Left lung (tissue), 10 donors: Measurements from ENCODE around the gene DACT3. TPM values are rescaled to one million over a fixed set of nuclear protein-coding genes. Genes with fewer than 3 reads are reported as not detected.

Experiments
- ATAC-seq: fragments of 200-7000 bp; cut with Tn5 transposase; one replicate; pipeline ENCODE4 v1.9.1; 2020; ENCODE audit warnings: moderate library complexity
- DNase-seq, 4 donors: peaks; one replicate each; pipeline ENCODE4 v3.0.0-alpha.2; 2013 to 2020
- H3K27ac ChIP-seq, 2 donors: fragments of 200-600 bp; sonication (generic) in 1 of 2; one replicate each; pipeline versions ENCODE4 v1.5.0 to v1.8.0; 2020 to 2021
- H3K27me3 ChIP-seq, 2 donors: fragments of 200-600 bp; sonication (generic) in 1 of 2; one replicate each; pipeline versions ENCODE4 v1.5.0 to v1.8.0; 2020 to 2021
- H3K36me3 ChIP-seq, 2 donors: fragments of 200-600 bp; sonication (generic) in 1 of 2; one replicate each; pipeline versions ENCODE4 v1.5.0 to v1.8.0; 2020 to 2021
- H3K4me1 ChIP-seq, 2 donors: fragments of 200-600 bp; one replicate each; pipeline ENCODE4 v1.8.0; 2021
- H3K4me3 ChIP-seq, 2 donors: fragments of 200-600 bp; sonication (generic) in 1 of 2; one replicate each; pipeline versions ENCODE4 v1.5.0 to v1.8.0; 2020 to 2021; ENCODE audit warnings: mild to moderate bottlenecking in 1 of 2
- H3K9me3 ChIP-seq, 2 donors: fragments of 200-600 bp; sonication (generic) in 1 of 2; one replicate each; pipeline versions ENCODE4 v1.5.0 to v1.8.0; 2020 to 2021
- intact Hi-C, 2 donors: fragments of 100-400 bp; cut with DNase I; formaldehyde crosslinking; loops; one replicate each; pipeline versions ENCODE4 v1.11.2 to v1.14.2; 2022
- polyA plus RNA-seq, 6 donors: library from polyadenylated mRNA; unstranded; fragments of 120-200 nt; gene quantifications; one replicate each; pipeline ENCODE4 v1.2.1, GENCODE V29; 2013; ENCODE audit not compliant: insufficient read length in 6 of 6
- total RNA-seq, 2 donors: library from RNA; stranded (reverse); fragmentation: NEBNext Ultra II Directional; extraction: Animal tissue kit (Norgen Biotek cat#: 25700); gene quantifications; one replicate each; pipeline ENCODE4 v1.2.1, GENCODE V29; 2021
- TF ChIP-seq, protein P1 (sequence below), 2 donors: fragments of 200-600 bp; sonication (generic) in 1 of 2; IDR thresholded peaks; one replicate each; pipeline versions ENCODE4 v1.5.0 to v1.8.0; 2021; ENCODE audit warnings: antibody characterized with exemption in 2 of 2
- donor health status: DM: no; HTN: yes; CAD: no.
- donor health status: DM: no; HTN: no; CAD: no.

DACT3 gene
- total and polyA plus RNA-seq, 8 donors: 6.6 to 53.4 (median 43.2) TPM

DNA sequence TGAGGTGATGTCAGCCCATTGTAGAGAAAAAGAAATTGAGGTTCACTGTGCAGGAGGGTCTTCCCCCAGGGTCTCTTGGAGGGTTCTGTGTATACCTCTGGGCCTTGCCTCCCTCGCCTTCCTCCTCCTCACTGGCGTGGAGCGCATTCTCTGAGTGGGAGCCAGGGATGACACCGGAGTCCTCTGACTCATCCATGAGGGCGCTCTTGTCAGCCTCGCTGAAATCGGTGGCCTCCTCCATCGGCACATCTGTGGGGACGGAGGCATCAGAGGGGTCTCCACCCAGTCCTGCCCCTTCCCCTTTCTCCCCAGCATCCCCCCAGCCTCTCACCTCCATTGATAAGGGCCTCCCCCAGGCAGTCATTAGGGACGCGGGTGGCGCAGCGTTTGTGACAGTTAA is 39.7 kb upstream of the DACT3 start:
- no peak for ATAC-seq
- Histone ChIP-seq H3K9me3 (no peaks in the 10 kb centered on the region), H3K36me3 (peaks cover 0 to 87% of the 10 kb centered on the region in 2 donors), H3K4me1 (peaks cover 0 to 8% of the 10 kb centered on the region in 2 donors), H3K27me3 (no peaks in the 10 kb centered on the region), H3K27ac (no peak overlapping the region), H3K4me3 (no peak overlapping the region)
- intact Hi-C loops: no loop called here
- TF ChIP-seq, protein P1, sequence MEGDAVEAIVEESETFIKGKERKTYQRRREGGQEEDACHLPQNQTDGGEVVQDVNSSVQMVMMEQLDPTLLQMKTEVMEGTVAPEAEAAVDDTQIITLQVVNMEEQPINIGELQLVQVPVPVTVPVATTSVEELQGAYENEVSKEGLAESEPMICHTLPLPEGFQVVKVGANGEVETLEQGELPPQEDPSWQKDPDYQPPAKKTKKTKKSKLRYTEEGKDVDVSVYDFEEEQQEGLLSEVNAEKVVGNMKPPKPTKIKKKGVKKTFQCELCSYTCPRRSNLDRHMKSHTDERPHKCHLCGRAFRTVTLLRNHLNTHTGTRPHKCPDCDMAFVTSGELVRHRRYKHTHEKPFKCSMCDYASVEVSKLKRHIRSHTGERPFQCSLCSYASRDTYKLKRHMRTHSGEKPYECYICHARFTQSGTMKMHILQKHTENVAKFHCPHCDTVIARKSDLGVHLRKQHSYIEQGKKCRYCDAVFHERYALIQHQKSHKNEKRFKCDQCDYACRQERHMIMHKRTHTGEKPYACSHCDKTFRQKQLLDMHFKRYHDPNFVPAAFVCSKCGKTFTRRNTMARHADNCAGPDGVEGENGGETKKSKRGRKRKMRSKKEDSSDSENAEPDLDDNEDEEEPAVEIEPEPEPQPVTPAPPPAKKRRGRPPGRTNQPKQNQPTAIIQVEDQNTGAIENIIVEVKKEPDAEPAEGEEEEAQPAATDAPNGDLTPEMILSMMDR (IDR thresholded peaks at IDR 0.05): no peak
- DNase-seq: no peak

DNA sequence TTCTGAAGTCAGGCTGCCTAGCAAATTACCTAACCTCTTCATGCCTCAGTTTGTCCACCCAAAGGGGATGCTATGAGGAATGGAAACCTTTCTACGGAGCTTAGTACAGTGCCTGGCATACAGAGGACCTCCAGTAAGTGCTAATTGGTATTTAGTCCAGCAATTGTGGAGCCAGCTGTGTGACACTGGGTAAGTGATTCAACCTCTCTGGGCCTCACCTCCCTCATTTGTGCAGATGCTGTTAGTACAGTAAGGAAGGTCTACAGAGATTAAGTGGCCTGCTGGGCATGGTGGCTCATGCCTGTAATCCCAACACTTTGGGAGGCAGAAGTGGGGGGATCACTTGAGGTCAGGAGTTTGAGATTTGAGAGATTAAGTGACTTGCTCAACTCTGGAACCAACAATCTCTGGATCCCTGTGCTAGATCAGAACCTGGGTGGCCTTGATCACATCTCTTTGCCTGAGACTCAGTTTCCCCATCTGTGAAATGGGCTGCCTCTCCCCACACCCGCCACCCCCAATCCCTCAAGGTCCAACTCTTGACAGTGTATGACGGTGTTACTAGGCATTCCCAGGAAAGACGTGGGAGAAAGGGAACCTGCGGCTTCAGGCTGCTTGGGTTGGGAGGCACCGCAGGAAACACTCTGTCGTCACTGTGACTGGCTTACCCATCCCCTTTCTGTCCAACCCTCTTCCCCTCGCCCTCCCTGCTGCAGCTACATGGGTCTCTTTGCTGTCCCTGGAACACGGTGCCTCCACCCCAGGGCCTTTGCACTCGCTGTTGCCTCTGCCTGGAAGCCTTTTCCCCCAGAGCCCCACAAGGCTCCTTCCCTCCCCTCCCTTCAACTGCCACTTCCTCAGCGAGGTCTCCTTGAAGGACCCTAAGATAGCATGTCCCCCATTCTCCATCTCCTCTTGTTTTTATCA is 37.7 kb upstream of the DACT3 start:
- intact Hi-C loops: no loop called here
- Histone ChIP-seq H3K4me3 (no peak overlapping the region), H3K27ac (no peak overlapping the region), H3K36me3 (peaks cover 0 to 96% of the 10 kb centered on the region in 2 donors), H3K9me3 (no peaks in the 10 kb centered on the region), H3K27me3 (no peaks in the 10 kb centered on the region), H3K4me1 (peaks cover 0 to 8% of the 10 kb centered on the region in 2 donors)
- TF ChIP-seq, protein P1 (IDR thresholded peaks at IDR 0.05): no peak
- no peak for ATAC-seq
- DNase-seq: no peak

DNA sequence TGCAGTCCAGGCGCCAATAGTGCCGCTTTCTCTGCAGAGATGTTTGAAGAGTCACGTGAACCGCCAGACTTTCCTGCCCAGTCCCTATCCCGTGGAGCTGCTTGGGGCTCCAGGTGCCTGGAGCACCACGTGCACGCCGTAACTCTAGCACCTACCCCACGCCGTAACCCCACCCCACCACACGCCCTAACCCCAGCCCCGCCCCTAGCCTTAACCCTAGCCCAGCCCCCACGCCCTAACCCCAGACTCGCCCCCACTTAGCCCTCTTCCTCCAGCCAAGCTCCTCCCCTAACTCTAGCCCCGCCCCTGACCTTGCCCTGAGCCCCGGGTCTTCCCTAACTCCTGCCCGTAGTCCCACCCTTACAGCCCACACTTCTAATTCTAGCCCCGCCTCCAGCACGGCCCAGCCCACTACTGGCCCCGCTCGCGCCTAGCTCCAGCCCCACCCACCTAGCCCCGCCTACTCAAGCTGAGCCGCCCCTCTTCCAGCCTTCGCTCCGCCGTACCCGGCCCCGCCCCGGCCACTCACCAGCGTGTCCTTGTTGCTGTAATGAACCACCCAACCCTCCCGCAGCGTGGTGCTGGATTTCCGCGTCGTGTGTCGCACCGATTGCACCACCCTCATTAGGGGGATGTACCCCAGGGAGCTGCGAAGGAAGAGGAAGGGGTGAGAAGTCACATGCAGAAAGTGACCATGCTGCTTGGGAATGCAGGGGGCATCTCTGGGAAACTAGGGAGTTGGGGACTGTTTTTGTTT is 36.4 kb upstream of the DACT3 start:
- Histone ChIP-seq H3K9me3 (no peaks in the 10 kb centered on the region), H3K36me3 (peaks cover 0 to 96% of the 10 kb centered on the region in 2 donors), H3K4me1 (peaks cover 0 to 8% of the 10 kb centered on the region in 2 donors), H3K27me3 (no peaks in the 10 kb centered on the region), H3K4me3 (no peak overlapping the region), H3K27ac (no peak overlapping the region)
- TF ChIP-seq, protein P1 (IDR thresholded peaks at IDR 0.05): no peak
- ATAC-seq (peak; percentile 98), DNase-seq (peak; percentile 56 to 95 (median 86))
- intact Hi-C loops: no loop called here

DNA sequence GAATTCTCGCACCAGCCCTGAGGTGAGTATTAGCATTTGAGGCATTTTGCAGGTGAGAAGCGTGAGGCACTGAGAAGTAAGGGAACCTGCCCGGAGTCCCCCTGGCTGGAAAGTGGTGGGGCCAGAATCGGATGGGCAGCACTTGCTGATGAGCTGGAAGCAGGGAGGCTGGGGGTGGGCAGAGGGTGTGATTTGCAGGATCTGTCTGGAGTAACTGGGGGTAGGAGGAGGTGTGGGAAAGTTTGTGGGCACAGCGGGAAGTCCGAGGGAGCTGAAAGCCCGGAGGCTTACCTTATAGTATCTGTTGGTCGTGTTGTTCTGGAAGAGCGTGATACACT is 35.9 kb upstream of the DACT3 start:
- no peak overlapping the region for H3K4me3 ChIP-seq
- no peak overlapping the region for H3K27ac ChIP-seq
- intact Hi-C loops: no loop called here
- ATAC-seq: no peak
- no peaks in the 10 kb centered on the region for H3K9me3 ChIP-seq
- TF ChIP-seq, protein P1 (IDR thresholded peaks at IDR 0.05): no peak
- peaks cover 0 to 8% of the 10 kb centered on the region in 2 donors for H3K4me1 ChIP-seq
- no peak for DNase-seq
- no peaks in the 10 kb centered on the region for H3K27me3 ChIP-seq
- peaks cover 0 to 96% of the 10 kb centered on the region in 2 donors for H3K36me3 ChIP-seq

DNA sequence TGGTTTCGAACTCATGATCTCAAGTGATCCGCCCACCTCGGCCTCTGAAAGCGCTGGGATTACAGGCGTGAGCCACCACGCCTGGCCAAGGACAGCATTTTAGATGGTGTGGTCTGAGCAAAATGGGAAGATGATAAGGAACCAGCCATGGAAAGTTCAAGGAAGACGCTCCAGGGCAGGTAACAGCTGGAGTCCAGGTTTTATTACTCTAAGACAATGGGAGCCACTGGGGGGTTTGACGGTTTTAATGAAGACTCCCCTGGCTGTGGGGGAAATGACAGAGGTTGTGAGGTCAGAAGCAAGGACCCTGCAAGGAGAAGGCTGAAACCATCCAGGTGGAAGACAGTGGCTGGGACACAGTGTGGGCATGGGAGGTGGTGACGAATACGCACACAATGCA is 35.1 kb upstream of the DACT3 start:
- DNase-seq (no peak), ATAC-seq (no peak)
- TF ChIP-seq, protein P1 (IDR thresholded peaks at IDR 0.05): no peak
- intact Hi-C loops: no loop called here
- Histone ChIP-seq H3K27me3 (no peaks in the 10 kb centered on the region), H3K4me3 (no peak overlapping the region), H3K27ac (no peak overlapping the region), H3K4me1 (peaks cover 0 to 8% of the 10 kb centered on the region in 2 donors), H3K9me3 (no peaks in the 10 kb centered on the region), H3K36me3 (peaks cover 0 to 96% of the 10 kb centered on the region in 2 donors)
